Skeletal muscle satellite cell (primary cell): ENCODE results near the gene ADAMTS7.
"Not testable (repeated sequence)": the region's sequence is repeated elsewhere in the genome, so short reads cannot be mapped to it uniquely, and the experiment has no call there.

ENCODE experiments used
- H3K27me3 ChIP-seq: 2 replicates; pipeline ENCODE4 v1.7.0; 2013; ENCODE audit warnings: low read length; ENCODE audit not compliant: control insufficient read depth, insufficient read depth
- H3K36me3 ChIP-seq: 2 replicates; pipeline ENCODE4 v1.7.0; 2013; ENCODE audit warnings: mild to moderate bottlenecking, control low read depth, low read length; ENCODE audit not compliant: insufficient read depth
- H3K4me1 ChIP-seq: 2 replicates; pipeline ENCODE4 v1.7.0; 2013; ENCODE audit warnings: low read length; ENCODE audit not compliant: control insufficient read depth, insufficient read depth
- H3K4me2 ChIP-seq: 2 replicates; pipeline ENCODE4 v1.7.0; 2013; ENCODE audit warnings: mild to moderate bottlenecking, low read length
- H3K4me3 ChIP-seq: 2 replicates; pipeline ENCODE4 v1.7.0; 2013; ENCODE audit warnings: low read length
- H3K9ac ChIP-seq: 2 replicates; pipeline ENCODE4 v1.7.0; 2013; ENCODE audit warnings: mild to moderate bottlenecking, low read depth, low read length, moderate library complexity
- H3K9me3 ChIP-seq: replicated peaks from 2 replicates; pipeline ENCODE4 v1.7.0; 2013; ENCODE audit warnings: mild to moderate bottlenecking, control low read depth, low read length

Gene ADAMTS7

GRCh38 chr15:78795043-78795442, 16.2 kb downstream of the ADAMTS7 start:
- Histone ChIP-seq H3K9me3 (no peaks in the 10 kb centered on the region), H3K36me3 (peaks cover 42% of the 10 kb centered on the region), H3K4me1 (peaks cover 19% of the 10 kb centered on the region), H3K4me2 (no peak overlapping the region), H3K9ac (no peak overlapping the region), H3K27me3 (no peaks in the 10 kb centered on the region), H3K4me3 (no peak overlapping the region)

DNA sequence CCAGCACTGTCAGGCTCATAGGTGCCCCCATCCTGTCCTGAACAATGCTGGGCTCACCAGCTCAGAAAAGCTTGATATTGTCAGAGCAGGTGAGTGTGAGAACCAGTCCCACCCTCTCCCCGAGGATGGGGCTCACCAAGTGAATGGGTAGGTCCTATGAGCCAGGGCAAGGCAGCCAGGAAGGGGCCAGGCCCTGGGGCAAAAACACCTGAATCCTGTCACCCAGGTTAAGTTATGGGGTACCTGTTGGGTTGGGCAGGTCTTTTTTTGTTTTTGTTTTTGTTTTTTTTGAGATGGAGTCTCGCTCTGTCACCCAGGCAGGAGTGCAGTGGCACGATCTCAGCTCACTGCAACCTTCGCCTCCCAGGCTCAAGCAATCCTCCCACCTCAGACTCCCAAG, 16.8 kb downstream of the ADAMTS7 start:
- not testable (repeated sequence) for H3K27me3 ChIP-seq, H3K9ac ChIP-seq, H3K4me3 ChIP-seq, H3K9me3 ChIP-seq, H3K4me2 ChIP-seq
- Histone ChIP-seq H3K4me1 (peaks cover 19% of the 10 kb centered on the region), H3K36me3 (peaks cover 48% of the 10 kb centered on the region)

GRCh38 chr15:78791357-78791756, 19.9 kb downstream of the ADAMTS7 start:
- no peaks in the 10 kb centered on the region for H3K9me3 ChIP-seq
- H3K4me1 ChIP-seq = no peaks in the 10 kb centered on the region
- no peaks in the 10 kb centered on the region for H3K27me3 ChIP-seq
- peaks cover 59% of the 10 kb centered on the region for H3K36me3 ChIP-seq
- no peak overlapping the region for H3K4me2 ChIP-seq
- H3K9ac ChIP-seq = no peak overlapping the region
- no peak overlapping the region for H3K4me3 ChIP-seq

DNA sequence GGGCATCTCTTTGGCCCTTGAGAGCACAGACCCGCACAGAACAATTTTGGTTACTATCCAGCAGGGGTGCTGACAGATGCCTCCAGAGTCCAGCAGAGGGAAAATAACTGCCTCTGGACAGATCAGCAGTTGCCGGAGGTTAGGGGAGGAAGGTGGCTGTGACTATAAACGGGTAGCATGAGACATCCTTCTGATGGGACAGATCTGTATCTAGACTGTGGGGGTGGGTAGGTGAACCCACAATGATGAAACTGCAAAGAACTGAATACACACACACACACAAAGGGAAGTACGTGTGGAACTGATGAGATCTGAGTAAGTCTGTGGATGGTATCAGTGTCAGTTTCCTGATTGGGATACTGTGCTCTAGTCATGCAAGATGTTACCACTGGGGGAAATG, 21.2 kb downstream of the ADAMTS7 start:
- H3K9me3 ChIP-seq = no peaks in the 10 kb centered on the region
- no peak overlapping the region for H3K9ac ChIP-seq
- H3K4me3 ChIP-seq = no peak overlapping the region
- no peaks in the 10 kb centered on the region for H3K27me3 ChIP-seq
- H3K4me1 ChIP-seq = no peaks in the 10 kb centered on the region
- peaks cover 50% of the 10 kb centered on the region for H3K36me3 ChIP-seq
- H3K4me2 ChIP-seq = no peak overlapping the region

- Histone ChIP-seq H3K4me2 (no peak overlapping the region), H3K36me3 (peaks cover 49% of the 10 kb centered on the region), H3K4me3 (no peak overlapping the region), H3K4me1 (no peaks in the 10 kb centered on the region), H3K9me3 (no peaks in the 10 kb centered on the region), H3K27me3 (no peaks in the 10 kb centered on the region), H3K9ac (no peak overlapping the region)
These were observed 21.6 kb downstream of the ADAMTS7 start for GRCh38 chr15:78789615-78790014.

DNA sequence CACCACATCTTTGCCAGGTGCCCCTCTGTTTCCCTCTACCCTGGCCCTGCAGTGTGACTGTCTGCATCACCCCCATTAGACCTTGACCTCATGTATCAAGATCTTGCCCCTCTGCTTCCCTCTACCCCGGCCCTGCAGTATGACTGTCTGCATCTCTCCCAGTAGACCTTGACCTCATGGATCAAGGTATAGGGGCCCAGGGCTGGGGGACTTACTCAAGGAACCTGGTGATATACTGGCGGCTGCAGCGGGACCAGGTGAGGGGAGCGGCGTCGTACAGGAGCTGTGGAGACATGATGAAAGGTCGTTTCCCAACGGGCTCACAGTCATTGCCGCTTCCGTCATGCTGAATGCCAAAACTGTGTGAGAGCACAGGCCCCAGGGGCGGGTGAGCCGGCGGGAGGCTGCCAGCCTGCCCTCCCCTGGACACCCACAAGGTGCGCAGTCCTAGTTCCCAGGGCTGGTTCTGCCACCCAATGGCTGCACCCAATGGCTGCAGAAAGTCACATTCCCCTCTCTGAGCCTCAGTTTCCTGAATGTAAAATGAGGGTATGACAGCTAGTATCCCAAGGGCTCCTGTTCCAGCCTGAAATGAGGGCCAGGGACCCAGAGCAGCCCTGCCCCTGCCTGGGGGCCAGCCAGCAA, 23.1 kb downstream of the ADAMTS7 start:
- H3K4me1 ChIP-seq = no peaks in the 10 kb centered on the region
- H3K36me3 ChIP-seq = peaks cover 46% of the 10 kb centered on the region
- H3K4me3 ChIP-seq = no peak overlapping the region

GRCh38 chr15:78782402-78782801, 28.9 kb downstream of the ADAMTS7 start:
- peaks cover 17% of the 10 kb centered on the region for H3K36me3 ChIP-seq
- H3K27me3 ChIP-seq, H3K9me3 ChIP-seq, H3K9ac ChIP-seq, H3K4me3 ChIP-seq, H3K4me1 ChIP-seq, H3K4me2 ChIP-seq: not testable (repeated sequence)

More for the DNA sequence above, 23.1 kb downstream of the ADAMTS7 start:
- H3K9me3 ChIP-seq = no peaks in the 10 kb centered on the region
- H3K27me3 ChIP-seq = no peaks in the 10 kb centered on the region
- H3K9ac ChIP-seq = no peak overlapping the region
- no peak overlapping the region for H3K4me2 ChIP-seq

DNA sequence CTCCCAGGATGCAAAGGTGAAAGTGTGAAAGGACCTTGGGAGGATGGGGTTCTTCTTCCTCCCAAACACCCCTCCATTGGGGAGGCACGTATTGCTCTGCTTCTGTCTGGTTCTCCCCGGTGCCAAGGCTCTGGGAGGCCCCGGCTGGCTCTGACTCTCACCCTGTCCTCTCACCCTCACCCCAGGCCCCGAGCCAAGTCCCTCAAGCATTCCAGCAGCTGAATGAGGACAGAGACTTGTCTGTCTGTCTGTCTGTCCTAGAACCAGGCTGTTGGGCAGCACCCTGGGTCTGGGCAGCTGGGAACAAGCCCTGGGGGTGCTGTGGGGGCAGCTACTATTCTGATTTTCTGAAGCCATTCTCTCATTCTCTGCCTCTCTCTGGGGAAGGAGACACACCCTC, 29.9 kb downstream of the ADAMTS7 start:
- not testable (repeated sequence) for H3K9me3 ChIP-seq, H3K9ac ChIP-seq, H3K4me3 ChIP-seq, H3K36me3 ChIP-seq, H3K4me2 ChIP-seq, H3K27me3 ChIP-seq, H3K4me1 ChIP-seq

GRCh38 chr15:78779975-78780374, 31.3 kb downstream of the ADAMTS7 start:
- not testable (repeated sequence) for H3K27me3 ChIP-seq, H3K9ac ChIP-seq

GRCh38 chr15:78779176-78779785, 32.0 kb downstream of the ADAMTS7 start:
- not testable (repeated sequence) for H3K9ac ChIP-seq, H3K4me2 ChIP-seq, H3K27me3 ChIP-seq, H3K36me3 ChIP-seq, H3K9me3 ChIP-seq, H3K4me1 ChIP-seq, H3K4me3 ChIP-seq

More at GRCh38 chr15:78779975-78780374, 31.3 kb downstream of the ADAMTS7 start:
- H3K4me3 ChIP-seq, H3K4me2 ChIP-seq, H3K36me3 ChIP-seq, H3K4me1 ChIP-seq, H3K9me3 ChIP-seq: not testable (repeated sequence)

DNA sequence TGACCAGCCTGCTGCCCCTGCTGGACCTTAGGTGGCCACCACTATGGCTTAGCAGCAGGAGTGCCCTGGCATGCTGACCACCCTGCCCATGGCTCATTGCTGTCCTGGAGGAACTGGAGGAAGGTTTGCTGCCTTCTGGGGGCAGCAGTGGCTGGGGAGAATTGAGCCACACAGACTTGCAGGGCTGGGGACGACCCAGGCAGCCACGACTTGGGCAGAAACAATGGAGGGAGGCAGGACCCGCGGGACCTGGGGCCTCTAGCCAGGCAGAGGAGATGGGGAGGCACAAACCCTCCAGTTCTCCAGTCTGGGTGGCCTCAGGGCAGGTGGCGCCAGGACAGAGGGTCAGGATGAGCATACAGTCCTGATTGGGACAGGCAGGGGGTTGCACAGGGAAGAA, 32.8 kb downstream of the ADAMTS7 start:
- Histone ChIP-seq H3K4me2 (no peak overlapping the region), H3K4me3 (no peak overlapping the region), H3K9ac (no peak overlapping the region), H3K27me3 (no peaks in the 10 kb centered on the region), H3K4me1 (peaks cover 6% of the 10 kb centered on the region), H3K9me3 (no peaks in the 10 kb centered on the region), H3K36me3 (no peaks in the 10 kb centered on the region)

GRCh38 chr15:78777953-78778345, 33.3 kb downstream of the ADAMTS7 start:
- H3K9ac ChIP-seq, H3K27me3 ChIP-seq, H3K4me1 ChIP-seq, H3K4me2 ChIP-seq, H3K36me3 ChIP-seq, H3K9me3 ChIP-seq, H3K4me3 ChIP-seq: not testable (repeated sequence)
